Measurements from ENCODE around the gene GALK1.

DNA sequence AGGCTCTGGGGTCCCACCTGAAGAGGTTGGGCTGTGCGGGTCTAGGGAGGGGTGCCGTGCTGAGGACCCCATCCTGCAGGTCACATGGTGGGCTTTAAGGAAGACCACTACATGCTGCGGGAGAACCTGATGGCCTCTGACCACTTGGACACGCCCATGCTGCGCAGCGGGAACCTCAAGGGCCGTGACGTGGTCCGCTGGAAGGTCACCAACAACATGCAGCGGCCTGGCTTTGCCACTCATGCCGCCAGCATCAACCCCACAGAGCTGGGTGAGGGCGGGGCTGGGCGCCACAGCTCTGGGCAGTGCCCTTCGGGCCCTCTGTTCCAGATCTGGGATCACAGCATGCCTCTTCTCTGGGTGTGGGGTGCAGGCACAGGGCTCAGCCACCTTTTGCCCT lies 25.2 kb downstream of the GALK1 start:
- TF ChIP-seq, protein P1, sequence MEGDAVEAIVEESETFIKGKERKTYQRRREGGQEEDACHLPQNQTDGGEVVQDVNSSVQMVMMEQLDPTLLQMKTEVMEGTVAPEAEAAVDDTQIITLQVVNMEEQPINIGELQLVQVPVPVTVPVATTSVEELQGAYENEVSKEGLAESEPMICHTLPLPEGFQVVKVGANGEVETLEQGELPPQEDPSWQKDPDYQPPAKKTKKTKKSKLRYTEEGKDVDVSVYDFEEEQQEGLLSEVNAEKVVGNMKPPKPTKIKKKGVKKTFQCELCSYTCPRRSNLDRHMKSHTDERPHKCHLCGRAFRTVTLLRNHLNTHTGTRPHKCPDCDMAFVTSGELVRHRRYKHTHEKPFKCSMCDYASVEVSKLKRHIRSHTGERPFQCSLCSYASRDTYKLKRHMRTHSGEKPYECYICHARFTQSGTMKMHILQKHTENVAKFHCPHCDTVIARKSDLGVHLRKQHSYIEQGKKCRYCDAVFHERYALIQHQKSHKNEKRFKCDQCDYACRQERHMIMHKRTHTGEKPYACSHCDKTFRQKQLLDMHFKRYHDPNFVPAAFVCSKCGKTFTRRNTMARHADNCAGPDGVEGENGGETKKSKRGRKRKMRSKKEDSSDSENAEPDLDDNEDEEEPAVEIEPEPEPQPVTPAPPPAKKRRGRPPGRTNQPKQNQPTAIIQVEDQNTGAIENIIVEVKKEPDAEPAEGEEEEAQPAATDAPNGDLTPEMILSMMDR (IDR thresholded peaks at IDR 0.05) = no peak
- TF ChIP-seq, protein P2, sequence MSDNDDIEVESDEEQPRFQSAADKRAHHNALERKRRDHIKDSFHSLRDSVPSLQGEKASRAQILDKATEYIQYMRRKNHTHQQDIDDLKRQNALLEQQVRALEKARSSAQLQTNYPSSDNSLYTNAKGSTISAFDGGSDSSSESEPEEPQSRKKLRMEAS (IDR thresholded peaks at IDR 0.05) = no peak
- TF ChIP-seq MYC (IDR thresholded peaks at IDR 0.05; ENCODE audit: borderline replicate concordance, low read length) (no peak), CBX8 (IDR thresholded peaks at IDR 0.05) (no peak), MAZ (IDR thresholded peaks at IDR 0.05; ENCODE audit: borderline replicate concordance, low read depth, low read length) (no peak), TP53 (CRISPR knock-in tag; IDR thresholded peaks at IDR 0.05) (no peak), FOSL2 (IDR thresholded peaks at IDR 0.05) (no peak), FOSL2 (CRISPR knock-in tag; IDR thresholded peaks at IDR 0.05) (no peak), NR3C1 (IDR thresholded peaks at IDR 0.05) (no peak)
